HL-60 (cell line): ENCODE measurements around the gene ETV5.

Source experiments
- CTCF ChIP-seq: IDR thresholded peaks from one replicate; pipeline ENCODE4 v1.5.1; 2011; ENCODE audit warnings: low read length, control low read depth, inconsistent platforms; ENCODE audit not compliant: insufficient read depth
- GABPA ChIP-seq: IDR thresholded peaks from 2 replicates; pipeline ENCODE4 v1.6.1; 2012; ENCODE audit warnings: low read depth
- POLR2AphosphoS5 ChIP-seq: IDR thresholded peaks from 2 replicates; pipeline ENCODE4 v1.6.1; 2012; ENCODE audit warnings: low read depth
- REST ChIP-seq: IDR thresholded peaks from 2 replicates; pipeline ENCODE4 v1.6.1; 2012; ENCODE audit warnings: low read depth; ENCODE audit not compliant: insufficient replicate concordance

GRCh38 chr3:186070996-186071395, 37.9 kb downstream of the ETV5 start:
- no peak for TF ChIP-seq CTCF
- no peak for TF ChIP-seq POLR2AphosphoS5
- no peak for TF ChIP-seq REST
- TF ChIP-seq GABPA: no peak
